Neural cell (in vitro differentiated cells): ENCODE measurements around the gene ZNF787.

Experiments
- EP300 ChIP-seq: fragments of 450-650 bp; conservative IDR thresholded peaks from 2 replicates; pipeline ENCODE4 v1.6.1; 2014; ENCODE audit warnings: antibody characterized with exemption, mild to moderate bottlenecking, moderate library complexity; ENCODE audit not compliant: poor library complexity, severe bottlenecking
- EZH2 ChIP-seq: fragments of 200-600, 300-800 bp; shearing (Covaris generic), sonication (generic); IDR thresholded peaks from 2 replicates; pipeline ENCODE4 v1.6.1; 2014; ENCODE audit warnings: antibody characterized with exemption, low read length, borderline replicate concordance, mild to moderate bottlenecking; ENCODE audit not compliant: insufficient read depth, poor library complexity, severe bottlenecking
- SMC3 ChIP-seq: fragments of 450-650 bp; conservative IDR thresholded peaks from 2 replicates; pipeline ENCODE4 v1.6.1; 2014; ENCODE audit warnings: antibody characterized with exemption, mild to moderate bottlenecking, moderate library complexity; ENCODE audit not compliant: poor library complexity
- TF ChIP-seq, protein P1 (sequence below): fragments of 450-650 bp; IDR thresholded peaks from 2 replicates; pipeline ENCODE4 v1.5.1; 2014; ENCODE audit warnings: antibody characterized with exemption, mild to moderate bottlenecking, moderate library complexity; ENCODE audit not compliant: poor library complexity, severe bottlenecking
- TF ChIP-seq, protein P2 (sequence below): IDR thresholded peaks from 2 replicates; pipeline ENCODE4 v1.6.1; 2012; ENCODE audit warnings: borderline replicate concordance

DNA sequence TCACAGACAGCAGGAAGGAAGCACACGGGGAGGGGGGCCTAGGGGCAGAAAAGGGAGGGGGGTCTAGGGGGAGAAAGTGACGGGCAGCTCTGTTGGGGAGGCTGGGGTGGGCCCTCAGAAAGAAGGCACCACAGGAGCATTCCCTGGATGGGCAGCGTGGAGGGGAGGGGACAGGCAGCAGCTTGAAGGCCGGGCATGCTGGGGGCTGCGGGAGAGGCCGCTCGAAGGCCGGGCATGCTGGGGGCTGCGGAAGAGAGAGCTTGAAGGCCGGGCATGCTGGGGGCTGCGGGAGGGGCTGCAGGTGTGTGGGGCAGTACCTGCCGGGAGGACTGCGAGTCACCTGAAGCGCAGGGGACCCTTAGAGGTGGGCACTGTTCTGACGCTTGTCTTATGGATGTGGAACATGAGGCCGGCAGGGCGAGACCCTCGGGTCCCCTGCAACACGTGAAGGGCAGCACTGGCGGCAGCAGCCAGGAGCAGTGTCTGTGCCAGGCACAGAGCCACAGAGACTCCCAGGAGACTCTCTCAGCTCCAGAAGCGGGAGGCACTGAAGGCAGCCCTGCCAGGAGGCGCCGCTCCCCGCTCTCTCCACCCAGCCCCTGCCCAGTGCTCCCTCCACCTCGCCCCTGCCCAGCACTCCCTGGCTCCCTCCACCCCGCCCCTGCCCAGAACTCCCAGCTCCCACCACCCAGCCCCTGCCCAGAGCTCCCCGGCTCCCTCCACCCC is 13.3 kb downstream of the ZNF787 start:
- TF ChIP-seq EZH2 (no peak), SMC3 (no peak), EP300 (no peak)
- TF ChIP-seq, protein P1, sequence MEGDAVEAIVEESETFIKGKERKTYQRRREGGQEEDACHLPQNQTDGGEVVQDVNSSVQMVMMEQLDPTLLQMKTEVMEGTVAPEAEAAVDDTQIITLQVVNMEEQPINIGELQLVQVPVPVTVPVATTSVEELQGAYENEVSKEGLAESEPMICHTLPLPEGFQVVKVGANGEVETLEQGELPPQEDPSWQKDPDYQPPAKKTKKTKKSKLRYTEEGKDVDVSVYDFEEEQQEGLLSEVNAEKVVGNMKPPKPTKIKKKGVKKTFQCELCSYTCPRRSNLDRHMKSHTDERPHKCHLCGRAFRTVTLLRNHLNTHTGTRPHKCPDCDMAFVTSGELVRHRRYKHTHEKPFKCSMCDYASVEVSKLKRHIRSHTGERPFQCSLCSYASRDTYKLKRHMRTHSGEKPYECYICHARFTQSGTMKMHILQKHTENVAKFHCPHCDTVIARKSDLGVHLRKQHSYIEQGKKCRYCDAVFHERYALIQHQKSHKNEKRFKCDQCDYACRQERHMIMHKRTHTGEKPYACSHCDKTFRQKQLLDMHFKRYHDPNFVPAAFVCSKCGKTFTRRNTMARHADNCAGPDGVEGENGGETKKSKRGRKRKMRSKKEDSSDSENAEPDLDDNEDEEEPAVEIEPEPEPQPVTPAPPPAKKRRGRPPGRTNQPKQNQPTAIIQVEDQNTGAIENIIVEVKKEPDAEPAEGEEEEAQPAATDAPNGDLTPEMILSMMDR = no peak
- TF ChIP-seq, protein P2, sequence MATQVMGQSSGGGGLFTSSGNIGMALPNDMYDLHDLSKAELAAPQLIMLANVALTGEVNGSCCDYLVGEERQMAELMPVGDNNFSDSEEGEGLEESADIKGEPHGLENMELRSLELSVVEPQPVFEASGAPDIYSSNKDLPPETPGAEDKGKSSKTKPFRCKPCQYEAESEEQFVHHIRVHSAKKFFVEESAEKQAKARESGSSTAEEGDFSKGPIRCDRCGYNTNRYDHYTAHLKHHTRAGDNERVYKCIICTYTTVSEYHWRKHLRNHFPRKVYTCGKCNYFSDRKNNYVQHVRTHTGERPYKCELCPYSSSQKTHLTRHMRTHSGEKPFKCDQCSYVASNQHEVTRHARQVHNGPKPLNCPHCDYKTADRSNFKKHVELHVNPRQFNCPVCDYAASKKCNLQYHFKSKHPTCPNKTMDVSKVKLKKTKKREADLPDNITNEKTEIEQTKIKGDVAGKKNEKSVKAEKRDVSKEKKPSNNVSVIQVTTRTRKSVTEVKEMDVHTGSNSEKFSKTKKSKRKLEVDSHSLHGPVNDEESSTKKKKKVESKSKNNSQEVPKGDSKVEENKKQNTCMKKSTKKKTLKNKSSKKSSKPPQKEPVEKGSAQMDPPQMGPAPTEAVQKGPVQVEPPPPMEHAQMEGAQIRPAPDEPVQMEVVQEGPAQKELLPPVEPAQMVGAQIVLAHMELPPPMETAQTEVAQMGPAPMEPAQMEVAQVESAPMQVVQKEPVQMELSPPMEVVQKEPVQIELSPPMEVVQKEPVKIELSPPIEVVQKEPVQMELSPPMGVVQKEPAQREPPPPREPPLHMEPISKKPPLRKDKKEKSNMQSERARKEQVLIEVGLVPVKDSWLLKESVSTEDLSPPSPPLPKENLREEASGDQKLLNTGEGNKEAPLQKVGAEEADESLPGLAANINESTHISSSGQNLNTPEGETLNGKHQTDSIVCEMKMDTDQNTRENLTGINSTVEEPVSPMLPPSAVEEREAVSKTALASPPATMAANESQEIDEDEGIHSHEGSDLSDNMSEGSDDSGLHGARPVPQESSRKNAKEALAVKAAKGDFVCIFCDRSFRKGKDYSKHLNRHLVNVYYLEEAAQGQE = no peak
